Cortex of kidney (tissue), 1 donor: ENCODE data around the gene TJP3.

ENCODE experiments used
- DNase-seq: peaks from one replicate; lab custom pipeline; 2025; lab: John Stamatoyannopoulos, UW

TJP3 gene

GRCh38 chr19:3766520-3766919, 58.3 kb downstream of the TJP3 start:
- DNase-seq: no peak

GRCh38 chr19:3767050-3767449, 58.9 kb downstream of the TJP3 start:
- DNase-seq: no peak

- DNase-seq: no peak
Measured at GRCh38 chr19:3768015-3768747, 60.0 kb downstream of the TJP3 start.

- DNase-seq: no peak
Measured at GRCh38 chr19:3768748-3769099, 60.5 kb downstream of the TJP3 start.

- no peak for DNase-seq
Measured at GRCh38 chr19:3769494-3769893, 61.3 kb downstream of the TJP3 start.

GRCh38 chr19:3770136-3770999, 62.2 kb downstream of the TJP3 start:
- no peak for DNase-seq

GRCh38 chr19:3771000-3771905, 63.1 kb downstream of the TJP3 start:
- DNase-seq: no peak

GRCh38 chr19:3771906-3772455, 63.8 kb downstream of the TJP3 start, which contains the start of gene RAX2:
Gene RAX2, minus strand, starts transcription at chr19:3772228. Its CDS starts 486 bp downstream, at chr19:3771742.
- no peak for DNase-seq

- DNase-seq: no peak
Measured at GRCh38 chr19:3773814-3774515, 65.8 kb downstream of the TJP3 start.

- no peak for DNase-seq
Measured at GRCh38 chr19:3774621-3775373, 66.6 kb downstream of the TJP3 start.

GRCh38 chr19:3775374-3775711, 67.2 kb downstream of the TJP3 start:
- no peak for DNase-seq

- DNase-seq: no peak
Measured at GRCh38 chr19:3775831-3776230, 67.6 kb downstream of the TJP3 start.

- no peak for DNase-seq
Measured at GRCh38 chr19:3776479-3777040, 68.4 kb downstream of the TJP3 start.

GRCh38 chr19:3778104-3778867, 70.1 kb downstream of the TJP3 start:
- no peak for DNase-seq

- no peak for DNase-seq
Measured at GRCh38 chr19:3778899-3779723, 70.9 kb downstream of the TJP3 start.

GRCh38 chr19:3780786-3781304, 72.7 kb downstream of the TJP3 start:
- DNase-seq: no peak

GRCh38 chr19:3781603-3782002, 73.4 kb downstream of the TJP3 start:
- DNase-seq: no peak

GRCh38 chr19:3782330-3782729, 74.1 kb downstream of the TJP3 start:
- DNase-seq: no peak
